A549 treated with RU486 at 1 μM for 4 hours (cell line): Measurements from ENCODE around the gene NME8. TPM values are rescaled to one million over a fixed set of nuclear protein-coding genes. Genes with fewer than 3 reads are reported as not detected.

ENCODE experiments used
- total RNA-seq: library from RNA; stranded (reverse); fragments of 200-300 nt; extraction: Qiagen RNA extraction; gene quantifications from 5 replicates; pipeline ENCODE4 v1.2.3, GENCODE V29; 2022; ENCODE audit warnings: low read depth

Gene NME8, protein sequence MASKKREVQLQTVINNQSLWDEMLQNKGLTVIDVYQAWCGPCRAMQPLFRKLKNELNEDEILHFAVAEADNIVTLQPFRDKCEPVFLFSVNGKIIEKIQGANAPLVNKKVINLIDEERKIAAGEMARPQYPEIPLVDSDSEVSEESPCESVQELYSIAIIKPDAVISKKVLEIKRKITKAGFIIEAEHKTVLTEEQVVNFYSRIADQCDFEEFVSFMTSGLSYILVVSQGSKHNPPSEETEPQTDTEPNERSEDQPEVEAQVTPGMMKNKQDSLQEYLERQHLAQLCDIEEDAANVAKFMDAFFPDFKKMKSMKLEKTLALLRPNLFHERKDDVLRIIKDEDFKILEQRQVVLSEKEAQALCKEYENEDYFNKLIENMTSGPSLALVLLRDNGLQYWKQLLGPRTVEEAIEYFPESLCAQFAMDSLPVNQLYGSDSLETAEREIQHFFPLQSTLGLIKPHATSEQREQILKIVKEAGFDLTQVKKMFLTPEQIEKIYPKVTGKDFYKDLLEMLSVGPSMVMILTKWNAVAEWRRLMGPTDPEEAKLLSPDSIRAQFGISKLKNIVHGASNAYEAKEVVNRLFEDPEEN
- not detected in 5 replicates for total RNA-seq

DNA sequence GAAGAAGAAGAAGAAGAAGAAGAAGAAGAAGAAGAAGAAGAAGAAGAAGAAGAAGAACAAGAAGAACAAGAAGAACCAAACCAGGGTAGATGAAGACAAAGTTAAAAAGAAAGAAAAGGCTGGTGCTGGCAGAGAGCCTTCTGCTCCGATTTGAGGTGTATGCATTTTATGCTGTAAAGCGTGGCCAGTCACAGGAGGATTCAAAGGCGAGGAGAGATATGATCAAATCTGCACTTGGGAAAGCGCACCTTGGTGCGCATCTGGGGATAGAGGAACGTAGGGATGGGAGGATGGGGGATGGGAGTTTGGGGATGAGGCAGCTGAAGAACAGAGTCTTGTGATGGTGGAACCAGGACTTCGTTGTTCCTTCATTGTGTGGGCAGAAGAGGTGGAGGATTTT lies at the start of gene NME8:
TSS of gene NME8 (plus strand) at position 301 of the 400 bp plus-strand sequence. CDS start 1,670 bp downstream, outside the sequence.

DNA sequence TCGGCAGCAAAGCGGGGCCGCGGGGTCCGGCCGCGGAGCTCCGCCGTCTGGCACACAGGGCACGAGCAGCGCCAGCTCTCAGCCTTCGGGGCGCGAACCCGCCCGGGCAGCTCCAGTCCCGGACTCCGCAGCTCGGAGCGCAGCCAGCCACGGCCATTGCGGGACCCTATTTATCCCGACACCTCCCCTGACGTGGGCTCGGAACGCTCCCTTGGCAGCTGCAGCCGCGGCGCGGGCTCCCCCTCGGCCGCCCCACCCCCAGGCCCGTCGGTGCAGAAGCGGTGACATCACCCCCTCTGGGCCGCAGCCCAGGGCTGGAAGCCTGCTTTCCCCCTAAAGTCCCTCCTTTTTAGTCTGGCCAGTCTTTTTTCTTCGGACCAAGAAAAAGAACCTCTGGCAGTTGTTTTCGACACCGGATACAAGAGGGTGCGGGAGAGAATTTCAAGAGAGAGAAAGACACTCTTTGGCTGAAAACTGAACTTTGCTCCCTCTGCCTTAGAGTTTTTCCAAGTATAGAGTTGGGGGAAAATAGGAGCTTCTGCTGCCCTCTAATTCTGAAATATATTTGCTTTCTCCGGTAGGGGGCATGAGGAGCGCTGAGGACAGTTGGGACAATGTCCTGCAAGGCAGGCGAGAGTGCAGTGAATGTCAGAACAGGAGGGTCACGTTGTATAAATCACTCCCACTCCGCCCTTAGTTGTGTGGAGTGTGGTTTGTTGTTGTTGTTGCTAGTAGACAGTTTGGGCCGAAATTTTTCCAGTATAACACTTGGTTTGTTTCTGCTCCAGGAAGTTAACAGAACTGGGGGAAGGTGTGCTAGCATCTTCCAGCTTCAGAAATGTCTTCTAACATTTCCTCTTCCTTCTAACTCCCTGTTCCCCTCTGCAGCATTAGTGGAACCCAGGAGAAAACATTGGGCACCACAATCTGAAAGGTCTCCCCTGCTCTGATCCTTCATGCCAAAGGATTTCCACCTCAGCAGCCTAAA lies 68.6 kb downstream of the NME8 start, which contains the start of gene SFRP4:
TSS of gene SFRP4 (minus strand) at position 145 of the 988 bp plus-strand sequence. CDS start 280 bp downstream, outside the sequence.

DNA sequence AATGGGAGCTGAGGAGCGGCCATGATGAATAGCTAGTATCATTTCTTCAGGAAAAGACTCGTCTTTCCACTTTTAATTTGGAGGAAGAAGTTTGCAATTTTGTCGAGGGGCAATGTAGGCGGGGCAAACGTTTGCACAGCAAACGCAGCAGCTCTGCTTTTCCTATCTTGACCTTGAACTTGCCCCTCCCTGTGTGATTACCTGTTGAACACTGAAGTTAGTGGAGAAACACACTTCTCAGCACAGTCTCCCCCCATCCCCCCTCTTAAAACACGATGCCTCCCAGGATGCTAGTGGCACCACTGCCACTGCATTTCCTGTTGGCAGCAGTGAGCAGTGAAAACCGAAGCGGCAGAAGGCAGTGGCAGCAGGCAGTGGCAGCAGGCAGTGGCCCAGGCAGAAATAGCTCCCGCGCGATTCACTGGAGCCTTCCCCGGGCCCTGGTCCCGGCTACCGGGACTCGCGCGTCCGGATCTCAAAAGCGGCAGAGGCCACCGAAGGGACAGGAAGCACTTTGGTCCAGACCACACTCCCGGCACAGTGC lies 72.0 kb downstream of the NME8 start, which contains the start of gene EPDR1:
TSS of gene EPDR1 (plus strand) at position 336 of the 544 bp plus-strand sequence. CDS start 300 bp downstream, outside the sequence.

Other genes starting within 250 kb of the NME8 start
- 0.10 TPM in 1 of 5 replicates, not detected in the others for gene GPR141, start 164.8 kb upstream of the NME8 start, total RNA-seq
- gene SFRP4, start 68.2 kb downstream of the NME8 start, total RNA-seq, result 3.3 to 6.9 TPM (median 4.5 TPM) in 5 replicates
- gene EPDR1, start 72.0 kb downstream of the NME8 start, total RNA-seq, result 58.4 to 84.3 TPM (median 80.8 TPM) in 5 replicates